ENCODE measurements around the gene TBC1D4.

GRCh38 chr13:75303263-75303662 lies 178.7 kb downstream of the TBC1D4 start:
- TF ChIP-seq CTCF (conservative IDR thresholded peaks at IDR 0.05) (no peak), EZH2 (IDR thresholded peaks at IDR 0.05; ENCODE audit: low read depth) (no peak)
